Activated T-helper 9 cell treated with anti-CD3 and anti-CD28 coated beads, Interleukin-2, amount 50 U/mL, for 16 hours (primary cell): ENCODE results near the gene DMD.
"Not testable (repeated sequence)": the region's sequence is repeated elsewhere in the genome, so short reads cannot be mapped to it uniquely, and the experiment has no call there.

ENCODE experiments used
- DNase-seq: peaks from one replicate; pipeline ENCODE4 v3.0.0-alpha.2; 2020; ENCODE audit warnings: low read depth

DMD gene

GRCh38 chrX:33156152-33156726, 55.1 kb downstream of the DMD start:
- DNase-seq: no peak

DNA sequence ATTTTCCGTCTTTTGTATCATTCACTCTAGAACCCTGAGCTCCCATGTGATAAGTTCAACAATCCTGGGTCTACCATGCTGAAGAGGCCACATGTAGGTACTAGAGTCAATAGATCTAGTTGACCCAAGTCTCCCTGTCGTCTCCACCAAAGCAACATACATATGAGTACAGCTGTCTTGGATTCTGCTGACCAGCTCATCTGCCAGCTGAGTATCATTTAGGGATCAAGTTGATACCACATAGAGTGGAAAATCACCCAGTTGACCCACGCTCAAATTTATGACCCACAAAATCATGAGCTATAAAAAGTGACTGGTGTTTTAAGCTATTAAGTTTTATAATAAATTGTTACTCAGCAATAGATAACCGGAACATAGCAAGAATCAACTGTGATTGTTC, 61.8 kb downstream of the DMD start:
- no peak for DNase-seq

- no peak for DNase-seq
Measured at GRCh38 chrX:33149085-33149484, 62.3 kb downstream of the DMD start.

DNA sequence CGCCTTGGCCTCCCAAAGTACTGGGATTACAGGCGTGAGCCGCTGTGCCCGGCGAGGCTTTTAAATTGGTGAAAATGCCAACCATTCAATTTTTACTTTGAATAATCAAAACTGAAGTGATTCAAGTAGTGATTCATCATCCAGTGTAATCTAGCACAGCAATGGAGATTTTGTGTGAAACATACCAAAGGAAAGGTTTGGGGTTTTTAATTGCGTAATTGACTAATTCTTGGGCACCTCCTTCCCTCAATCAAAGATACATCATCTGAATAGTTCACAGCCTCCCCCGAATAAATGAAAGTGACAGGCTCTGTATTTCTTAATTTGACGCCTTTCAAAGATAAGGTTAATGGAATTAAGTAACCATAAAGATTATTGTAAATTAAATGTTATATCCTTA, 69.0 kb downstream of the DMD start:
- DNase-seq: no peak

DNA sequence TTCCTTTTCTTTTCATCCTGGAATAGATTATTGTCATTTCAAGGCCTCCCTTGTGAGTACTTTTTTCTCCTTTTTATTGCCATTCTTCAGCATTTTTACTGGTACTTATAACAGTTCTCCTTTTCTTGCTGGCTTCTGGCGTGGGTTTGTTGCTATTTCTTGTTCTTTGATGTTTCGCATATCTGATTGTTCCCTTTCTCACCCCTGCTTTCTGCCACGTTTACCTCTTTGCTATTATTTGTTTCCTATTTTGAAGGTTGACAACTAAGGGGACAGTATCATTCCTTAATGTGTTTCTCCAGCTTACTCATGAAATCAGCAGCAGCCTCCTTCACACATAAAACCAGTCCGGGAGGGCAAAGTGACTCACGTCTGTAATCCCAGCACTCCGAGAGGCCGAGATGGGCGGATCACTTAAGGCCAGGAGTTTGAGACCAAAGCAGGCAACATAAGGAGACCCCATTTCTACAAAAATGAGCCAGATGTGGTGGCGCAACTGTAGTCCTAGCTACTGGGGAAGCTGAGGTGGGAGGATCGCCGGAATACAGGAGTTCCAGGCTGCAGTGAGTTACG, 72.6 kb downstream of the DMD start:
- no peak for DNase-seq

DNA sequence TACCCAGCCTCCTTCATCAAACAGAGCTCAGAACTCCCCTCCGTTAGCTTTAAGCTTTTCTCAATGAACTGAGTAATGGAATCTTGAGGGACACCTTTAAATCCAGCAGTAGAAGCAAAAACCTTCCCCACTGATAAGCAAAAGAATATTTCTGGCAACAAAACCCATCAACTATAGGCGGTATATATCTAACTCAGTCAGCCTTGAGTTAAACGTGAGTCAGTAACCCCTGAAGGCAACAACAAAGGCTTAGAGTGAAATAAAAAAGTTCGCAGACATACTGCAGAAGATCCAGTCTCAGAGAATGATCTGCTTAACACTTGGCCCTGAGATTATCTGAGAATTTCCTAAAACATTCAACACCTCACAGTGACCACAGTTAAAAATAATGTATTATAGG, 77.2 kb downstream of the DMD start:
- DNase-seq: no peak

GRCh38 chrX:33133320-33133719, 78.0 kb downstream of the DMD start:
- DNase-seq: no peak

DNA sequence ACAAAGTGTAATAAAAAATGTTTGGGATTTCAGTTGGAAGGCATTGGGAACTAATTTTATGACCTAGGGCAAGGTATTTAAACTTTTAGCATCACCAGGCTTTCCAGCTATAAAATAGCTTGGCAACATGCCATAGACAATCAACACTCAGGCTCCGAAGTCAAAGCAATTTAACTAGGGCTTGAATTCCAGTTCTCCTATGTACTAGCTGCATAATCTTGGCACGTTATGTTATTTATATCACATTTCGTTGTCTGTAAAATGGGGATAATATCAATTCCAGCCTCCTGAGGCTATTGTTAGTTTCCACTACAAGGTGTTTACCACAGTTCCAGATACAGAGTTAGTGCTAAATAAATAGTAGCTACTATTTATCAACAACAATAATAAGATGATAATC, 78.8 kb downstream of the DMD start:
- DNase-seq: no peak

DNA sequence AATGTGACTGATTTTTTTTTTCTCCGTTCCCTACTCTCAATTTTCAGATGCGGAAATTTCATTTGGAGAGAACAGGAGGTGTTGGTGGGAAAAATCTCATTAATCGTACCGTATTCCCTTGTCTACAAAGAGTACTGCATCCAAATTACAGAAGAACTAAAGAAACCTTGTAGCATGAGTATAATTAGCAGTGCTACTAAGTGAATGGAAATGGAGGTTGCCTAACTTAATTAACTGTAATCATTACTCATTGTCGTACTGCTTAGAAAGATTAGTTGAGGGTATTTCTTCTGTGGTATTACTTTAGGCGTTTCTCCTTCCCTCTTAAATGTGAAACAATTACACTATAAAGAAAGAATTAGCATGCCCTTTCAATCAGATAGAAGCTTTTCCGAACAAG, 81.7 kb downstream of the DMD start:
- no peak for DNase-seq

- DNase-seq: no peak
Measured at GRCh38 chrX:33128048-33128805, 83.1 kb downstream of the DMD start.

DNA sequence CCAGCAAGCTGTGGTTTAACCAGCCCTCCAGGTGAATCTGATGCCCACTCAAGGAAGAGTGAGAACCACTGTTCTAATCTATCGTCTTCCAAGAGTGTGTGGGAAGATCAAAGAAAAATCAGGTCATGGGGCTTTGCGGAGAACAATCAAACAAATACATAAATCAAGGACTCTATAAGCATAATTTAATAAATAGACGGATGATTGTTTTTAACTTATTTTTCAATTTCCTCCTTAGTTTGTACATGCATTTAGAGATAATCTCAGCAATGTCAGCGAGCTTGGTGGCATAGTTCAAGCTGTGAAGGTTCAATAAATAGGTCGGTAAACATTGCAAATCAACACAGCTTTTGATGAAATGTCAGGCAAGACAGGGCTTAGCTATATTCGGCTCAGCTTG, 84.9 kb downstream of the DMD start:
- no peak for DNase-seq

DNA sequence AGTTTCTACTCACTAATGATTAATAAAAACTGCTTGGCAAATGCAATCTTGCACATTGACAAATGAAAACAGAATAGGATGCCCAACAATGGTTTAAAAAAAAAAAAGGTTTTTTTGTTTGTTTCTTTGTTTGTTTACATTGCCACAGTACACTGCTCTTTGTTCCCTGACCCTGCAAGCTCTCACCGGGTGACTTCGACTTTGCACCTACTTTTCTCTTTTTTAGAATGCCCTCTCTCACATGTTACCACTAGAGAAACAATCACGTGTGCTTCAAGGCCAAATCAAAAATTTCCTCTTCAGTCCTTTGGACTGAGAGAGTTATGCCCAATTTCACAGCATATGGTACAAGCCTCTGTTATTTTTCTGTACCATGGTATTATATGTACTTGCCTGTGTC, 101.5 kb downstream of the DMD start:
- no peak for DNase-seq

GRCh38 chrX:33106737-33107136, 104.6 kb downstream of the DMD start:
- no peak for DNase-seq

DNA sequence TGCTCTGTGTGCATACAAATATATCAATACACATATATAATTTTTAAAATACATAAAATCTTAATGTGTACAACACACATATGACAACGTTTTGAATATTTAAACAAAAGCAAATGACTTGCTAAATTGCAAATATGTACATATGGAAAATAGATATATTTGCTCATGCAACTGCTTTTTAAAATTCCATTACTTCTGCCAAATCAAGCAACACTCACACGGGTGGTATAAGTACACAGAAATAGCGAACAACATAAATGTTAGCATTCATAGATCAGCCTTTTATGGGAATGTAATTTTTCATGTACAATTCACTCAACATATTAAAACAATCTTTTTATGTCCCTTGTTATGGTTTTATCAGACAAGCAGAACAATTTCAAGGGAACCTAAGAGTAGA, 116.3 kb downstream of the DMD start:
- DNase-seq: no peak

DNA sequence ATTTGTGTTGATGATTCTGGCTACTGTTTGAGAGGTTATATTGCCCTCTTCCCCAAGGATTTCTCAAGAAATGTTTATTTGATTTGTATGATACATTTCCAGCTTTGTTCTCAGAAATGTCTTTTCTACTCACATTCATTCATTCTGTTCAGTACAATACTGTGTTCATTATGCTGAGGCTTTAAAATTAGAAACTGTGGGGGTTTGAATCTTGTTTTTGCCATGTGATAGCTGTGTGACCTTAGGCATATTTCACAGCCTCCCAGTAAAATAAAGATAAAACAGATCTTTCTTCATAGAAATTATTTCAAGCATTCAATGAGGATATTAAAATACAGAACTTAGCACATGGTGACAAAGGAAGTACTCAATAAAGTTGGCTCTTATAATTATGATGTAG, 123.9 kb downstream of the DMD start:
- no peak for DNase-seq

DNA sequence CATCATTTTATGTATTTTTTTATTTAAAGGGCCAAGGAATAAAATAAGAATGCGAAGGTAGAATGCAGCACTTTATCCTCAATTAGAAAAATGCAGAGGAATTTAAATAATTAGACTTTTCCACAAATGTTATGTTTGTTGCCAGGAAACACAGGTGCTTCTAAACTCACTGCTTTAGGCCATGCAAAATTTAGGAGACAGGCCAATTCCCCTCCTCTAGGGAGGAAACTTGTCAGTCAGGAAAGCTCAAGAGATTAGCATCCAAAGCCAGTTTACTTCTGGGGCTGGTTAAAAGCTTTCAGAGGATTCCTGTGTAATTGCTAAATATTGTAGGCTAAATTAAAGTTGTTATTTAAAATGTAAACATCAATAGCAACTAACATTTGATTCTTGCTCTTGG, 124.5 kb downstream of the DMD start:
- DNase-seq: no peak

DNA sequence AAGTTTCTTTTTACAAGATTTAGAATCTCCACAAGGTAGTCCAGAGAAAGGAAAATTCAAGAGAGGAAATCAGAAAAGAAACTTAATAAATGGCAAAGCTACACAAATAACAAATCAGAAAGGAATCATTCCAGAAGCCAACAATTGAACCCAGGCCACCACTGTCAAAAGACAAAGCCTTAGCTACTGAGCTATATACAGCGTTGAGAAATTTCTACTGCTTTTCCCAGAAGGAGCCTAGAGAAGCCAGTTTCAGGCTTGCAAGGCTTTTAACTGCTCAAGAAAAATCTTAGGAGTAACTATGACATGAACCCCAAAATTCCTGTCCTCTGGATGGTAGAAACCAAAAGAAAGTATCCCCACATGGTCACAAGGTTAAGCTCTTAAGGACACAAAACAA, 129.0 kb downstream of the DMD start:
- DNase-seq: no peak

- no peak for DNase-seq
Measured at GRCh38 chrX:33078273-33078672, 133.1 kb downstream of the DMD start.

DNA sequence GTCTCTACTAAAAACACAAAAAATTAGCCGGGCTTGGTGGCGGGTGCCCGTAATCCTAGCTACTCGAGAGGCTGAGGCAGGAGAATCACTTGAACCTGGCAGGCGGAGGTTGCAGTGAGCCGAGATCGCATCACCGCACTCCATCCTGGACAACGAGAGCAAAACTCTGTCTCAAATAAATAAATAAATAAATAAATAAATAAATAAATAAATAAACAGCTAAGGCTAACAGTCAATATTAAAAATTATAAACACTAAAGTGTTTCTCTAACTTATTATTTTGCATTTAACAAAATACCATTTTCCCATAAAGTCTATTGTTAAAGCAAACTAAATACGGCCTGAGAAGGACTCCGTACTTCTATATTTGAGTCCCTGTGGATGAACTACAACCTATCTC, 137.7 kb downstream of the DMD start:
- not testable (repeated sequence) for DNase-seq

DNA sequence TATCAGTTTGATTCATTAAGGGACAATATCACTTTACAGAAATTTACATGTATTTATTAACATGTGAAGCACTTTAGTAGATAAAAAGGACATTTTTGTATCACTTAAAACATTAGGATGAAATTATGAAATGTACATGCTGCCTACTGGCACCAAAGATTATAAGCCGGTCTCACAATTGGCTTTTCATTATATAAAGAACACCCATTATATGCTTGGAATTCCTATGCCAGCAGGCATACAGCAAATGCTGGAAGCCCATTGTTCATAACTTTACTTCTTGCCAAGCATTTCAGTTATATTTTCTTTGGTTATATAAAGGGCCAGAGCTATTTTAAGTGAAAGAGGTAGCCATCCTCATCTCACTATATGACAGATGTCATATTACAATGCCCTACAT, 145.9 kb downstream of the DMD start:
- DNase-seq: no peak

- DNase-seq: no peak
Measured at GRCh38 chrX:33062041-33062440, 149.3 kb downstream of the DMD start.

DNA sequence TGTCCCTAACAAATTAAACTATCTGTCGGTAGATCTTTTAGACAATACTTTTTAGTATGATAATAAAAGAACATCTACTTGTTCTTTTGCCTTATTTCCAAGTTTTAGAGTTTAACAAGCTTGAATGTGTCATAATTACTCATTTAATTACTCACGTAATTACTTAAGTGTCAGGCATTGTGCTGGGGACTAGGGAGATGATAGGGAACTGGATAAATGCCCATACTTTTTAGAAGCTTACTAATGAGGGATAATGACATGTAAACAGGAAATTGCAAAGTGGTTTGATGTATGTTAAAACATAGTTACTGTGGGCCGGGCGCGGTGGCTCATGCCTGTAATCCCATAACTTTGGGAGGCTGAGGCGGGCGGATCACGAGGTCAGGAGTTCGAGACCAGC, 158.3 kb downstream of the DMD start:
- no peak for DNase-seq

DNA sequence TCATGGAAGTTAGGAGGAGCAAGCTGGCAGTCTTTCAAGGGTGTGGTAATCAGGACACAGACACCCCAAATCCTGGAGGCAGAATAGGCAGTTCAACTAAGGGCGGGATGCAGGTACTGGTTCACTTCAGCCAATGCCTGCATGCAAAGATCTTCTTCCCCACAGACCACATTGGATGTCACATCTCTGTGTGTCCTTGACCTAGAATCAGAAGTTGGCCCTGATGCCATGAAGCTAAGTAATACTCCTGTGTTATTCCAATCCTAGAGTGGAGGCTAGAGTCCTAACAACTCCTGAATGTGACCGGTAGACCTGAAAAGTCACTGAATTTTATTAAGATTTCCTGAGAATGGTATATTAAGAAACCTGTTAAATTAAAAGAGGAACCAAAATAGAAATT, 165.5 kb downstream of the DMD start:
- no peak for DNase-seq

DNA sequence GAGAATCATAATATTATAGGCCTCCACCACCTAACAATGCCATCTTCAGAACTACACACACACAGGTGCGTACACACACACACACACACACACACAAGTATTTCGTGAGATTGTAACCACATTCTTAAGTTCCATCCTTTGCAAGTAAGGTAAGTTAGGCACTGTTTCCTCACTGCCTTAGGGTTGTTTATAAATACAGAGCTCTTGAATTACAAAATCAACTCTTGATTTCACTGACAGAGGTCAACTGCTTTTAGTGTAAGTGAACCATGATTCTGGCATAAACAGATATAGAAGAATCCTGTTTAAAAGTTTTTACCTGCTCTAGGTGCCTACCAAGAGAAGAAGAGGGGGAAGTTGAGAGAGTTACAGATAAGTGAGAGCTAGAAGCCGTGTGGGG, 166.1 kb downstream of the DMD start:
- no peak for DNase-seq
